Activated CD4-positive, alpha-beta T cell treated with anti-CD3 and anti-CD28 coated beads for 36 hours (primary cell): ENCODE data around the gene LINC01488. TPM values are rescaled to one million over a fixed set of nuclear protein-coding genes. Genes with fewer than 3 reads are reported as not detected.

Experiments used
- ATAC-seq: fragments of 200-7000 bp; cut with Tn5 transposase; one replicate; pipeline ENCODE4 v1.10.0; 2021; ENCODE audit warnings: mild to moderate bottlenecking, moderate library complexity
- CTCF ChIA-PET: fragments of 350-600 bp; sonication (Branson Sonifier 250); formaldehyde crosslinking; loops from one replicate; lab custom pipeline; 2021; ENCODE audit warnings: antibody characterized with exemption; lab: Charles Lee
- POLR2A ChIA-PET: fragments of 350-600 bp; sonication (Branson Sonifier 250); formaldehyde crosslinking; loops from one replicate; lab custom pipeline; 2021; ENCODE audit warnings: antibody characterized with exemption, inconsistent platforms; lab: Charles Lee
- DNase-seq: peaks from one replicate; pipeline ENCODE4 v3.0.0-alpha.2; 2020
- H3K27ac Mint-ChIP-seq: one replicate; pipeline ENCODE4 v1.8.0; 2021; ENCODE audit warnings: mixed read lengths
- H3K27me3 Mint-ChIP-seq: one replicate; pipeline ENCODE4 v1.8.0; 2021; ENCODE audit warnings: mixed read lengths
- H3K36me3 Mint-ChIP-seq: one replicate; pipeline ENCODE4 v1.8.0; 2021; ENCODE audit warnings: low read depth, mixed read lengths
- H3K4me1 Mint-ChIP-seq: one replicate; pipeline ENCODE4 v1.8.0; 2021; ENCODE audit warnings: mixed read lengths
- H3K4me3 Mint-ChIP-seq: one replicate; pipeline ENCODE4 v1.8.0; 2021; ENCODE audit warnings: mild to moderate bottlenecking, moderate library complexity, mixed read lengths
- H3K9me3 Mint-ChIP-seq: one replicate; pipeline ENCODE4 v1.8.0; 2021; ENCODE audit warnings: low read depth, mixed read lengths
- intact Hi-C, 2 experiments: fragments of 100-400 bp; cut with DNase I in 1 of 2; cut with micrococcal nuclease in 1 of 2; formaldehyde crosslinking; loops; one replicate each; pipeline versions ENCODE4 v1.14.2 to v1.15.1; 2022 to 2024; cut with DNase I, micrococcal nuclease
- total RNA-seq, 2 experiments: library from RNA; stranded (reverse); gene quantifications; one replicate each; pipeline ENCODE4 v1.2.3, GENCODE V29; 2021

LINC01488 gene
- total RNA-seq, 2 experiments from 2014 or later: not detected

GRCh38 chr11:69486056-69486772, 4.8 kb downstream of the LINC01488 start:
- no peak overlapping the region for H3K27ac Mint-ChIP-seq
- no peaks in the 10 kb centered on the region for H3K27me3 Mint-ChIP-seq
- no peaks in the 10 kb centered on the region for H3K4me1 Mint-ChIP-seq
- ATAC-seq (no peak), DNase-seq (no peak)
- POLR2A ChIA-PET: no interaction called here
- CTCF ChIA-PET: no interaction called here
- H3K4me3 Mint-ChIP-seq: no peak overlapping the region
- intact Hi-C loops: no loop called here
- H3K36me3 Mint-ChIP-seq: no peaks in the 10 kb centered on the region
- H3K9me3 Mint-ChIP-seq: no peaks in the 10 kb centered on the region

GRCh38 chr11:69486773-69487291, 5.4 kb downstream of the LINC01488 start:
- DNase-seq (no peak), ATAC-seq (no peak)
- intact Hi-C loops: no loop called here
- POLR2A ChIA-PET: no interaction called here
- no peak overlapping the region for H3K4me3 Mint-ChIP-seq
- CTCF ChIA-PET: no interaction called here
- no peaks in the 10 kb centered on the region for H3K36me3 Mint-ChIP-seq
- no peaks in the 10 kb centered on the region for H3K4me1 Mint-ChIP-seq
- no peak overlapping the region for H3K27ac Mint-ChIP-seq
- H3K9me3 Mint-ChIP-seq: no peaks in the 10 kb centered on the region
- peaks cover 2% of the 10 kb centered on the region for H3K27me3 Mint-ChIP-seq

GRCh38 chr11:69487391-69487790, 5.9 kb downstream of the LINC01488 start:
- CTCF ChIA-PET: no interaction called here
- Mint-ChIP-seq H3K36me3 (no peaks in the 10 kb centered on the region), H3K4me1 (no peaks in the 10 kb centered on the region), H3K4me3 (no peak overlapping the region), H3K27ac (no peak overlapping the region), H3K27me3 (peaks cover 2% of the 10 kb centered on the region), H3K9me3 (no peaks in the 10 kb centered on the region)
- POLR2A ChIA-PET: no interaction called here
- ATAC-seq (no peak), DNase-seq (no peak)
- intact Hi-C loops: no loop called here

GRCh38 chr11:69487849-69488542, 6.5 kb downstream of the LINC01488 start:
- intact Hi-C loops: no loop called here
- ATAC-seq (no peak), DNase-seq (no peak)
- Mint-ChIP-seq H3K9me3 (no peaks in the 10 kb centered on the region), H3K36me3 (no peaks in the 10 kb centered on the region), H3K4me1 (no peaks in the 10 kb centered on the region), H3K27me3 (peaks cover 2% of the 10 kb centered on the region), H3K27ac (no peak overlapping the region), H3K4me3 (no peak overlapping the region)
- ChIA-PET CTCF (no interaction called here), POLR2A (no interaction called here)

GRCh38 chr11:69488543-69488940, 7.1 kb downstream of the LINC01488 start:
- Mint-ChIP-seq H3K36me3 (no peaks in the 10 kb centered on the region), H3K4me1 (no peaks in the 10 kb centered on the region), H3K27ac (no peak overlapping the region), H3K9me3 (no peaks in the 10 kb centered on the region), H3K4me3 (no peak overlapping the region), H3K27me3 (peaks cover 2% of the 10 kb centered on the region)
- ATAC-seq: no peak
- ChIA-PET CTCF (no interaction called here), POLR2A (no interaction called here)
- intact Hi-C loops: no loop called here
- DNase-seq: no peak

- peaks cover 2% of the 10 kb centered on the region for H3K27me3 Mint-ChIP-seq
- no peak for ATAC-seq
These were observed 7.7 kb downstream of the LINC01488 start for GRCh38 chr11:69489031-69489745.

GRCh38 chr11:69489746-69490365, 8.4 kb downstream of the LINC01488 start:
- no peaks in the 10 kb centered on the region for H3K36me3 Mint-ChIP-seq
- no peak for DNase-seq
- H3K4me3 Mint-ChIP-seq: no peak overlapping the region
- peaks cover 2% of the 10 kb centered on the region for H3K27me3 Mint-ChIP-seq
- ChIA-PET CTCF (no interaction called here), POLR2A (no interaction called here)
- no peak for ATAC-seq
- no peak overlapping the region for H3K27ac Mint-ChIP-seq
- H3K9me3 Mint-ChIP-seq: no peaks in the 10 kb centered on the region
- intact Hi-C loops: no loop called here
- H3K4me1 Mint-ChIP-seq: no peaks in the 10 kb centered on the region

More at GRCh38 chr11:69489031-69489745, 7.7 kb downstream of the LINC01488 start:
- no peak overlapping the region for H3K4me3 Mint-ChIP-seq
- no peak overlapping the region for H3K27ac Mint-ChIP-seq
- H3K4me1 Mint-ChIP-seq: no peaks in the 10 kb centered on the region
- DNase-seq: no peak
- no peaks in the 10 kb centered on the region for H3K9me3 Mint-ChIP-seq
- intact Hi-C loops: no loop called here
- H3K36me3 Mint-ChIP-seq: no peaks in the 10 kb centered on the region
- CTCF ChIA-PET: no interaction called here
- POLR2A ChIA-PET: no interaction called here

- ChIA-PET POLR2A (no interaction called here), CTCF (no interaction called here)
- no peaks in the 10 kb centered on the region for H3K9me3 Mint-ChIP-seq
- intact Hi-C loops: no loop called here
- no peaks in the 10 kb centered on the region for H3K4me1 Mint-ChIP-seq
- H3K27me3 Mint-ChIP-seq: peaks cover 2% of the 10 kb centered on the region
- H3K27ac Mint-ChIP-seq: no peak overlapping the region
- no peak for ATAC-seq
- no peaks in the 10 kb centered on the region for H3K36me3 Mint-ChIP-seq
- no peak for DNase-seq
- no peak overlapping the region for H3K4me3 Mint-ChIP-seq
These were observed 9.1 kb downstream of the LINC01488 start for GRCh38 chr11:69490516-69490915.

GRCh38 chr11:69491071-69492031, 9.9 kb downstream of the LINC01488 start:
- ChIA-PET POLR2A (no interaction called here), CTCF (no interaction called here)
- H3K36me3 Mint-ChIP-seq: no peaks in the 10 kb centered on the region
- intact Hi-C loops: no loop called here
- H3K9me3 Mint-ChIP-seq: no peaks in the 10 kb centered on the region
- peaks cover 2% of the 10 kb centered on the region for H3K27me3 Mint-ChIP-seq
- H3K27ac Mint-ChIP-seq: no peak overlapping the region
- no peaks in the 10 kb centered on the region for H3K4me1 Mint-ChIP-seq
- no peak overlapping the region for H3K4me3 Mint-ChIP-seq
- no peak for DNase-seq
- no peak for ATAC-seq

- POLR2A ChIA-PET: no interaction called here
These were observed 10.9 kb downstream of the LINC01488 start for GRCh38 chr11:69492201-69492991.

More at GRCh38 chr11:69492201-69492991, 10.9 kb downstream of the LINC01488 start:
- intact Hi-C loops: no loop called here
- peaks cover 2% of the 10 kb centered on the region for H3K27me3 Mint-ChIP-seq
- no peak for DNase-seq
- H3K4me3 Mint-ChIP-seq: no peak overlapping the region
- no peak overlapping the region for H3K27ac Mint-ChIP-seq
- H3K4me1 Mint-ChIP-seq: no peaks in the 10 kb centered on the region
- ATAC-seq: no peak
- H3K36me3 Mint-ChIP-seq: no peaks in the 10 kb centered on the region
- CTCF ChIA-PET: no interaction called here
- no peaks in the 10 kb centered on the region for H3K9me3 Mint-ChIP-seq
